GM18868 (cell line): ENCODE measurements around the gene FMNL3.
"Not testable (repeated sequence)": the region's sequence is repeated elsewhere in the genome, so short reads cannot be mapped to it uniquely, and the experiment has no call there.

Source experiments
- ATAC-seq: cut with Tn5 transposase; IDR thresholded peaks from one replicate; pipeline ENCODE4 v1.9.1; 2021; ENCODE audit warnings: mild to moderate bottlenecking, moderate library complexity; ENCODE audit not compliant: unreplicated experiment

The FMNL3 gene, protein sequence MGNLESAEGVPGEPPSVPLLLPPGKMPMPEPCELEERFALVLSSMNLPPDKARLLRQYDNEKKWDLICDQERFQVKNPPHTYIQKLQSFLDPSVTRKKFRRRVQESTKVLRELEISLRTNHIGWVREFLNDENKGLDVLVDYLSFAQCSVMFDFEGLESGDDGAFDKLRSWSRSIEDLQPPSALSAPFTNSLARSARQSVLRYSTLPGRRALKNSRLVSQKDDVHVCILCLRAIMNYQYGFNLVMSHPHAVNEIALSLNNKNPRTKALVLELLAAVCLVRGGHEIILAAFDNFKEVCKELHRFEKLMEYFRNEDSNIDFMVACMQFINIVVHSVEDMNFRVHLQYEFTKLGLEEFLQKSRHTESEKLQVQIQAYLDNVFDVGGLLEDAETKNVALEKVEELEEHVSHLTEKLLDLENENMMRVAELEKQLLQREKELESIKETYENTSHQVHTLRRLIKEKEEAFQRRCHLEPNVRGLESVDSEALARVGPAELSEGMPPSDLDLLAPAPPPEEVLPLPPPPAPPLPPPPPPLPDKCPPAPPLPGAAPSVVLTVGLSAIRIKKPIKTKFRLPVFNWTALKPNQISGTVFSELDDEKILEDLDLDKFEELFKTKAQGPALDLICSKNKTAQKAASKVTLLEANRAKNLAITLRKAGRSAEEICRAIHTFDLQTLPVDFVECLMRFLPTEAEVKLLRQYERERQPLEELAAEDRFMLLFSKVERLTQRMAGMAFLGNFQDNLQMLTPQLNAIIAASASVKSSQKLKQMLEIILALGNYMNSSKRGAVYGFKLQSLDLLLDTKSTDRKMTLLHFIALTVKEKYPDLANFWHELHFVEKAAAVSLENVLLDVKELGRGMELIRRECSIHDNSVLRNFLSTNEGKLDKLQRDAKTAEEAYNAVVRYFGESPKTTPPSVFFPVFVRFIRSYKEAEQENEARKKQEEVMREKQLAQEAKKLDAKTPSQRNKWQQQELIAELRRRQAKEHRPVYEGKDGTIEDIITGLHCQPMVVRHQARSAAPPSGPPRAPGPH

GRCh38 chr12:49707128-49707811 lies at the start of gene FMNL3:
FMNL3 (minus strand) TSS chr12:49707405; CDS start chr12:49707180, 225 bp downstream.
- peak; percentile 79 for ATAC-seq

DNA sequence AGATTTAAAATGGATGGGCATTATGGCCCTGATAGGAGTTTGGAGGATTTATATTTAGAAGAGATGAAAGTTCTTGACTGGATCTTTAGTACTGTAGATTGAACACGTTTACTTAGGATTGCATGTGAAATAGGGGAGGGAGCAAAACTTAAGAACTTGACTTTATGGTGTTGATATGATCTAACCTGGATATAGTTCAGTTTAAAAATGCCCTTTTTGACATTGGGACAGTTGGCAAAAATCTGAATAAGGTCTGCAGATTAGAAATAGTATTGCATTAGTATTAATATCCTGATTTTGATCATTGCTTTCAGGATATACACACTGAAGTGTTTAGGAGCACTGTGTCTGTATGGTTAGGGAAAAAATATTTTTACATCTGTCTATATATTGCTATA lies 43.8 kb upstream of the FMNL3 start:
- no peak for ATAC-seq

DNA sequence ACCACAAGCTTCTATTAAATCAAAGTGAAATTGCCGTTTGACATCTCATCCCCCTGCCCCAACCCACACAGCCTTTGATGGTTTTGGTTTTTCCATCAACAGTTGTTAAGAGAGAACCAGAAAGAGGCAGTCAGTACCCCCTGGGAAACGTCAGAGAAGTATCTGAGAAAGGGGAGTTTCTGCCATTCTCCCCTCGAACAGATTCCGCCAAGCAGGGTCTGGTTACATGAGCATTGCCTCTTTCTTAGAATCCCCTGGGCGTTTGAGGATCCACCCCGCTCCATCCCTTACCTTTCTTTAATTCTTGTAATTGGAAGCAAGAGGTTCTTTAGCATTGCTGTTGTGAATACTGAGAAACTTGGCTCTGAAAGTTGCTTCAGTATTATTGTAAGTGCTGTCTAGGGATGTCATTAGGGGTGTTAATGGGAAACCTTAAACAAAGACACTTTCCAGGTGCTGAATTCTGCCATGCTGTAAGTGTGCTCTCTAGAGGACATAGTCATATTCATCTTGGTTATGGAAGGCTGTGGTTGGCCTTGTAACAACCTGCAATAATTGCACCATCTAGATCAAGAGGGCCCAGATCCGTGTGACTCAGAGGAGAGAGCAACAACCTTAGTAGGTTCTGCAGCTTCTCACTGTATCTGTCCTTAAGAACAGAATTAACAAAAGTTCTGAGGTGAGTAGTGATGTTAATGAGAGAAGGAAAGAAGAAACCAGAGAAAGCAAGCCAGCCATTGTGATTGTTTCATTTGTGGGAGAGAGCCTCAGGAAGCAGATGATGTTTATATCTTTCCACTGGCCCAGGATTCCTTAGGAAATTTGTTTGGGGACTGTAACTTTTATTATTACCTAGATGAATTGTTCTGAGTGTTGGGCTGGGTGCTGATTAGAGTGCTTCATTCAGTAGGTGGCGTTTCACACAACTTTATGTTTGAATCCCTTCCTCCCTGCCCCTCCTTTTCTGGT lies 43.1 kb upstream of the FMNL3 start:
- ATAC-seq: peak; percentile 68

DNA sequence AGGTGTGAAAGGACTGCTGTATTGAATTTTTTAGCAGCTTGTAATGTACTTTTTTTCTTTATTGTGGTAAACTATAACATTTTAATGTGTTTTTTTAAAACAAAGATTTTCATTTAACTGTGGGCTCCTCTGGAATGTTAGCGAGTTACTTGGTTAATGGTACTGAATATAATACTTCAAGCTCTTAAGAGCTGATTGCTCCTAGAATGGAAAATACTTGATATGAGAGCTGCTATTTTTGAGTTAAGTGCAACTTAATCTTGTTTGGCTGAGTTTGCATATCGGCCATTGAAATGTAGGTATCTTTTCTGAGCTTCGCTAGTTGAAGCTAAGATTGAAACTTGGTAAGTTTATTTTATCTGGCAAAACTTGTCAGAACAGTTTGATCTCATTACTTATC lies 41.6 kb upstream of the FMNL3 start:
- no peak for ATAC-seq

GRCh38 chr12:49748306-49748705 lies 41.1 kb upstream of the FMNL3 start:
- ATAC-seq: no peak

GRCh38 chr12:49744363-49744885 lies 37.2 kb upstream of the FMNL3 start:
- ATAC-seq: no peak

GRCh38 chr12:49741882-49742620 lies 34.8 kb upstream of the FMNL3 start:
- peak; percentile 60 for ATAC-seq

- ATAC-seq: peak; percentile 94
Measured at GRCh38 chr12:49740930-49741881, 34.0 kb upstream of the FMNL3 start, which contains the start of gene TMBIM6. TMBIM6 (plus strand) TSS chr12:49741557; CDS start chr12:49752494, 10,937 bp downstream.

- not testable (repeated sequence) for ATAC-seq
Measured at GRCh38 chr12:49740277-49740676, 33.1 kb upstream of the FMNL3 start.

GRCh38 chr12:49738721-49739120 lies 31.5 kb upstream of the FMNL3 start:
- ATAC-seq: not testable (repeated sequence)

GRCh38 chr12:49734900-49735299 lies 27.7 kb upstream of the FMNL3 start:
- not testable (repeated sequence) for ATAC-seq

DNA sequence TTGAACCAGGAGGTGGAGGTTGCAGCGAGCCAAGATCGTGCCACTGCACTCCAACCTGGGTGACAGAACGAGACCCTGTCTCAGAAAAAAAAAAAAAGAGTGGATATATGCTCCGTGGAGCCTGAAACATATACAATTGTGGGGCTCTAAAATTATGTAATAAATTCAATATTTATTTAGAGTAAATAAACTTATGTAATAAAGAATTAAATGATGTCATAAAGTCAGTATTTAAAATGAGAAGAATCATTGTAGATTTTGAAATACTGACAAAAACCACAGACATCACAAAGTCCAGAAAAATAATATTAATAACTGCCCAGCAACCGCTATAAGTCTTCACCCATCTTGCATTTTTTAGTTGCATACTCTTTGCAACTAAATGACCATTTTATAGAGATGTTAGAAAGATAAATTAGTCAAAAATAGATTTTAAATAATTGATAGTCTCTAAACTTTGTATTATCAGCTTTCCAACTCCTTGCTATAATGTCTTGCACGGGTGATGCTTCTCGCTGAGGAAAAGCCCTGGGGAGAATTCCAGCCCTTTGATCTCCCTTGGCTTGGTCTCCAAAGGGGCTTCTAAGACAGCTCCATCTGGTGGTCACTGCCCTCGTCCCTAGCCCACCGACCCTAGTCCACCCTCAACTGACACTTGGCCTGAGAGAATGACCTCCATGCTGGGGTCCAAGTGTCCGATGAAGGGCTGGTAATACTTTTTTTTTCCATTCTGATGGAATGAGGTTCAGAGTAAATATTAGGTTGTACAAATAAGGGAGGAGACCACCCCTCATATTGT lies 26.2 kb upstream of the FMNL3 start:
- ATAC-seq: no peak

GRCh38 chr12:49730568-49731101 lies 23.4 kb upstream of the FMNL3 start:
- no peak for ATAC-seq

DNA sequence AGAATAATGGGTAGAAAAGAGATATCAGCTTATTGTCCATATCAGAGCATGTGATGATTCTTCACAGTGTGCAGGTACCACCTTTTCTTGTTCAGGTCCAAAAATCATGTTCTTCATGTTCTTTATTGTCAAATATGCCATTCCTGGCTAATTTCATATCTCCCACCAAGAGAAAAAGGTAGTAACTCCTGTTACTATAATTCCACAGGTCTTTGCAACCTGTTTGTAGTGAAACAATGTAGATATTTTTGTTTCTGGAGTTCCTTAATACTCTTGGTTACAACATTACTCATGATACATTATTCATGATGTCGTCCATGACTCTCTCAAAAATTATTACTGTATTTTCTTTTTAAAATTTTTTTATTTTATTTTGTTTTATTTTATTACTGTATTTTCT lies 22.8 kb upstream of the FMNL3 start:
- no peak for ATAC-seq

GRCh38 chr12:49728446-49728845 lies 21.2 kb upstream of the FMNL3 start:
- ATAC-seq: no peak

DNA sequence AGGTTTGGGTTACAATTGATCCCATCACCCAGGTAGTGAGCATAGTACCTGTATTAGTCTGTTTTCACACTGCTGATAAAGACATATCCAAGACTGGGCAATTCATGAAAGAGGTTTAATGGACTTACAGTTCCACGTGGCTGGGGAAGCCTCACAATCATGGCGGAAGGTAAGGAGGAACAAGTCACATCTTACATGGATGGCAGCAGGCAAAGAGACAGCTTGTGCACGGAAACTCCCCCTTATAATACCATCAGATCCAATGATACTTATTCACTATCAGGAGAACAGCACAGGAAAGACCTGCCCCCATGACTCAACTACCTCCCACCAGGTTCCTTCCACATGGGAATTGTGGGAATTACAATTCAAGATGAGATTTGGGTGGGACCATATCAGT lies 14.2 kb upstream of the FMNL3 start:
- not testable (repeated sequence) for ATAC-seq

GRCh38 chr12:49720214-49720613 lies 13.0 kb upstream of the FMNL3 start:
- ATAC-seq: no peak
